T-helper 1 cell treated with Interleukin-12 subunit alpha and Interleukin-12 subunit beta and Interleukin-4 antibody, amounts not matched to agents 30 μg/mL and 1 μg/mL, for 36 hours (primary cell): ENCODE data around the gene FILIP1L.

Experiments
- H3K27ac Mint-ChIP-seq: one replicate; pipeline ENCODE4 v1.8.0; 2021; ENCODE audit warnings: mild to moderate bottlenecking, mixed read lengths
- H3K27me3 Mint-ChIP-seq: one replicate; pipeline ENCODE4 v1.8.0; 2021; ENCODE audit warnings: low read depth, mixed read lengths
- H3K36me3 Mint-ChIP-seq: one replicate; pipeline ENCODE4 v1.8.0; 2021; ENCODE audit warnings: low read depth, mixed read lengths
- H3K4me1 Mint-ChIP-seq: one replicate; pipeline ENCODE4 v1.8.0; 2021; ENCODE audit warnings: low read depth, mixed read lengths
- H3K4me3 Mint-ChIP-seq: one replicate; pipeline ENCODE4 v1.8.0; 2021; ENCODE audit warnings: mild to moderate bottlenecking, moderate library complexity, mixed read lengths
- H3K9me3 Mint-ChIP-seq: one replicate; pipeline ENCODE4 v1.8.0; 2021; ENCODE audit warnings: mixed read lengths

Gene FILIP1L

GRCh38 chr3:100001526-100002270 is 112.6 kb downstream of the FILIP1L start:
- no peak overlapping the region for H3K4me3 Mint-ChIP-seq
- no peak overlapping the region for H3K27ac Mint-ChIP-seq
- H3K9me3 Mint-ChIP-seq: no peaks in the 10 kb centered on the region
- peaks cover 2% of the 10 kb centered on the region for H3K36me3 Mint-ChIP-seq
- H3K4me1 Mint-ChIP-seq: peaks cover 5% of the 10 kb centered on the region
- no peaks in the 10 kb centered on the region for H3K27me3 Mint-ChIP-seq

- H3K4me1 Mint-ChIP-seq: peaks cover 5% of the 10 kb centered on the region
- no peak overlapping the region for H3K4me3 Mint-ChIP-seq
- H3K36me3 Mint-ChIP-seq: peaks cover 5% of the 10 kb centered on the region
- H3K9me3 Mint-ChIP-seq: peaks cover 4% of the 10 kb centered on the region
- H3K27ac Mint-ChIP-seq: no peak overlapping the region
- H3K27me3 Mint-ChIP-seq: no peaks in the 10 kb centered on the region
Observed at GRCh38 chr3:100001083-100001482, 113.2 kb downstream of the FILIP1L start.

- H3K27ac Mint-ChIP-seq: no peak overlapping the region
- H3K9me3 Mint-ChIP-seq: peaks cover 11% of the 10 kb centered on the region
- H3K36me3 Mint-ChIP-seq: peaks cover 7% of the 10 kb centered on the region
- H3K4me1 Mint-ChIP-seq: peaks cover 2% of the 10 kb centered on the region
- H3K4me3 Mint-ChIP-seq: no peak overlapping the region
- H3K27me3 Mint-ChIP-seq: no peaks in the 10 kb centered on the region
Observed at GRCh38 chr3:99999536-99999935, 114.8 kb downstream of the FILIP1L start.

GRCh38 chr3:99997293-99997692 is 117.0 kb downstream of the FILIP1L start:
- Mint-ChIP-seq H3K4me3 (no peak overlapping the region), H3K4me1 (no peaks in the 10 kb centered on the region), H3K9me3 (peaks cover 20% of the 10 kb centered on the region), H3K27ac (no peak overlapping the region), H3K27me3 (no peaks in the 10 kb centered on the region), H3K36me3 (peaks cover 5% of the 10 kb centered on the region)

GRCh38 chr3:99990179-99990578 is 124.1 kb downstream of the FILIP1L start:
- no peaks in the 10 kb centered on the region for H3K4me1 Mint-ChIP-seq
- no peak overlapping the region for H3K4me3 Mint-ChIP-seq
- no peaks in the 10 kb centered on the region for H3K27me3 Mint-ChIP-seq
- no peak overlapping the region for H3K27ac Mint-ChIP-seq
- H3K9me3 Mint-ChIP-seq: peaks cover 13% of the 10 kb centered on the region
- no peaks in the 10 kb centered on the region for H3K36me3 Mint-ChIP-seq

GRCh38 chr3:99984668-99985067 is 129.6 kb downstream of the FILIP1L start:
- Mint-ChIP-seq H3K4me3 (no peak overlapping the region), H3K27me3 (no peaks in the 10 kb centered on the region), H3K9me3 (no peaks in the 10 kb centered on the region), H3K36me3 (no peaks in the 10 kb centered on the region), H3K27ac (no peak overlapping the region), H3K4me1 (no peaks in the 10 kb centered on the region)

- Mint-ChIP-seq H3K27me3 (no peaks in the 10 kb centered on the region), H3K27ac (no peak overlapping the region), H3K4me1 (no peaks in the 10 kb centered on the region), H3K9me3 (no peaks in the 10 kb centered on the region), H3K4me3 (no peak overlapping the region), H3K36me3 (no peaks in the 10 kb centered on the region)
Observed at GRCh38 chr3:99984139-99984538, 130.2 kb downstream of the FILIP1L start.

GRCh38 chr3:99982650-99983049 is 131.7 kb downstream of the FILIP1L start:
- Mint-ChIP-seq H3K27me3 (no peaks in the 10 kb centered on the region), H3K4me1 (peaks cover 1% of the 10 kb centered on the region), H3K36me3 (no peaks in the 10 kb centered on the region), H3K4me3 (no peak overlapping the region), H3K9me3 (no peaks in the 10 kb centered on the region), H3K27ac (no peak overlapping the region)

- H3K27me3 Mint-ChIP-seq: no peaks in the 10 kb centered on the region
- peaks cover 2% of the 10 kb centered on the region for H3K36me3 Mint-ChIP-seq
- peaks cover 1% of the 10 kb centered on the region for H3K4me1 Mint-ChIP-seq
Observed at GRCh38 chr3:99981138-99981537, 133.2 kb downstream of the FILIP1L start.

GRCh38 chr3:99980606-99981005 is 133.7 kb downstream of the FILIP1L start:
- H3K9me3 Mint-ChIP-seq: no peaks in the 10 kb centered on the region
- no peak overlapping the region for H3K4me3 Mint-ChIP-seq
- peaks cover 1% of the 10 kb centered on the region for H3K4me1 Mint-ChIP-seq
- H3K27ac Mint-ChIP-seq: no peak overlapping the region
- H3K36me3 Mint-ChIP-seq: peaks cover 2% of the 10 kb centered on the region
- H3K27me3 Mint-ChIP-seq: no peaks in the 10 kb centered on the region

More at GRCh38 chr3:99981138-99981537, 133.2 kb downstream of the FILIP1L start:
- Mint-ChIP-seq H3K9me3 (no peaks in the 10 kb centered on the region), H3K27ac (no peak overlapping the region), H3K4me3 (no peak overlapping the region)

GRCh38 chr3:99978221-99978620 is 136.1 kb downstream of the FILIP1L start:
- Mint-ChIP-seq H3K27me3 (no peaks in the 10 kb centered on the region), H3K36me3 (peaks cover 2% of the 10 kb centered on the region), H3K4me3 (no peak overlapping the region), H3K27ac (no peak overlapping the region), H3K9me3 (no peaks in the 10 kb centered on the region), H3K4me1 (peaks cover 1% of the 10 kb centered on the region)

GRCh38 chr3:99976584-99976983 is 137.7 kb downstream of the FILIP1L start:
- H3K36me3 Mint-ChIP-seq: peaks cover 2% of the 10 kb centered on the region
- no peaks in the 10 kb centered on the region for H3K9me3 Mint-ChIP-seq
- H3K4me1 Mint-ChIP-seq: peaks cover 1% of the 10 kb centered on the region
- no peaks in the 10 kb centered on the region for H3K27me3 Mint-ChIP-seq
- no peak overlapping the region for H3K4me3 Mint-ChIP-seq
- H3K27ac Mint-ChIP-seq: no peak overlapping the region

GRCh38 chr3:99974989-99975388 is 139.3 kb downstream of the FILIP1L start:
- no peaks in the 10 kb centered on the region for H3K9me3 Mint-ChIP-seq
- H3K4me1 Mint-ChIP-seq: peaks cover 10% of the 10 kb centered on the region
- H3K27ac Mint-ChIP-seq: no peak overlapping the region
- no peaks in the 10 kb centered on the region for H3K27me3 Mint-ChIP-seq
- H3K4me3 Mint-ChIP-seq: no peak overlapping the region
- H3K36me3 Mint-ChIP-seq: peaks cover 2% of the 10 kb centered on the region

- Mint-ChIP-seq H3K4me1 (peaks cover 24% of the 10 kb centered on the region), H3K4me3 (no peak overlapping the region), H3K9me3 (no peaks in the 10 kb centered on the region), H3K36me3 (peaks cover 2% of the 10 kb centered on the region), H3K27ac (no peak overlapping the region), H3K27me3 (no peaks in the 10 kb centered on the region)
Observed at GRCh38 chr3:99972380-99973104, 141.8 kb downstream of the FILIP1L start.

GRCh38 chr3:99971761-99972160 is 142.5 kb downstream of the FILIP1L start:
- peaks cover 24% of the 10 kb centered on the region for H3K4me1 Mint-ChIP-seq
- no peak overlapping the region for H3K4me3 Mint-ChIP-seq
- no peak overlapping the region for H3K27ac Mint-ChIP-seq
- no peaks in the 10 kb centered on the region for H3K9me3 Mint-ChIP-seq
- peaks cover 5% of the 10 kb centered on the region for H3K36me3 Mint-ChIP-seq
- no peaks in the 10 kb centered on the region for H3K27me3 Mint-ChIP-seq
